ENCODE data around the gene CAVIN2. TPM values are rescaled to one million over a fixed set of nuclear protein-coding genes. Genes with fewer than 3 reads are reported as not detected.

Gene CAVIN2
- total RNA-seq, 1 experiment from 2014 or later = 0.28 TPM

GRCh38 chr2:191833356-191833755 lies 13.5 kb downstream of the CAVIN2 start (continued):
- no peak for TF ChIP-seq STAT6 (CRISPR knock-in tag; conservative IDR thresholded peaks at IDR 0.05; ENCODE audit: low read depth)
- TF ChIP-seq PREB (CRISPR knock-in tag; IDR thresholded peaks at IDR 0.05; ENCODE audit: borderline replicate concordance) = no peak
- TF ChIP-seq MYBL2 (CRISPR knock-in tag; IDR thresholded peaks at IDR 0.05) = no peak
- no peak for TF ChIP-seq ZNF532 (CRISPR knock-in tag; IDR thresholded peaks at IDR 0.05; ENCODE audit: borderline replicate concordance)
- TF ChIP-seq CTCF (IDR thresholded peaks at IDR 0.05) = no peak

- Mint-ChIP-seq H3K27me3 (ENCODE audit: low read depth) (no peaks in the 10 kb centered on the region), H3K4me1 (peaks cover 30% of the 10 kb centered on the region), H3K36me3 (no peaks in the 10 kb centered on the region), H3K27ac (no peak overlapping the region), H3K4me3 (no peak overlapping the region), H3K9me3 (peaks cover 11% of the 10 kb centered on the region)
- ChIA-PET POLR2A (no interaction called here), CTCF (no interaction called here)
- DNase-seq (ENCODE audit: low spot score) (no peak), ATAC-seq (no peak)
- TF ChIP-seq TCF7 (CRISPR knock-in tag; IDR thresholded peaks at IDR 0.05; ENCODE audit: low read depth) (no peak), JAZF1 (CRISPR knock-in tag; IDR thresholded peaks at IDR 0.05) (no peak), GTF2I (CRISPR knock-in tag; conservative IDR thresholded peaks at IDR 0.05) (no peak), PRRX2 (CRISPR knock-in tag; IDR thresholded peaks at IDR 0.05) (no peak), ESRRA (CRISPR knock-in tag; IDR thresholded peaks at IDR 0.05; ENCODE audit: borderline replicate concordance) (no peak), ZNF219 (CRISPR knock-in tag; IDR thresholded peaks at IDR 0.05; ENCODE audit: borderline replicate concordance) (no peak), TEAD1 (CRISPR knock-in tag; IDR thresholded peaks at IDR 0.05) (no peak), SP1 (CRISPR knock-in tag; conservative IDR thresholded peaks at IDR 0.05) (no peak), ZBTB43 (CRISPR knock-in tag; IDR thresholded peaks at IDR 0.05) (no peak), ZNF263 (CRISPR knock-in tag; IDR thresholded peaks at IDR 0.05; ENCODE audit: low read depth) (no peak), NR3C1 (CRISPR knock-in tag; conservative IDR thresholded peaks at IDR 0.05; ENCODE audit: low read depth) (no peak), MLX (CRISPR knock-in tag; IDR thresholded peaks at IDR 0.05) (no peak), TEAD4 (CRISPR knock-in tag; IDR thresholded peaks at IDR 0.05) (no peak), ZNF532 (CRISPR knock-in tag; IDR thresholded peaks at IDR 0.05; ENCODE audit: borderline replicate concordance) (no peak)
These were observed 14.2 kb downstream of the CAVIN2 start for GRCh38 chr2:191832668-191833067.
